Germinal center (tissue), 1 donor: ENCODE data around the gene HMGB4.

ENCODE experiments used
- DNase-seq: peaks from one replicate; pipeline ENCODE4 v3.0.0; 2012; ENCODE audit warnings: mixed read lengths, low spot score

The HMGB4 gene

DNA sequence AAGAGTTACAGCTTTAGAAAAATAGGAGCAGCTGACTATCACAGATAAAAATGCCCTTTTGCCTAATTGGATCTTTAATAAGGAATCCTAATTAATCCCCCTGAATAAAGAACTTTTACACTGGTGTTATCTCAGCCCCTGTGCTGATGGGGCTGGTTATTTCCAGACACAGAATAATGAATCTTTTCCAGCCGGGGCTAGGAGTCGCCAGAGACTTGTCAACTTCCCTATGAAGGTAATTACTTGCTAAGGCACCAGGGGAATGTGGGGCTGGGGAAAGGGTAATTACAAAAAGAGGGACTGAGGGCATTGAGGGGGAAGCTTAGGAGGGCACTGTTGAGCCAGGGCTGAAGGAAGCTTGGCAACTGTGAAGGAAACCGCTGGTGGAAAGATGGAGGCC, 34.5 kb downstream of the HMGB4 start:
- no peak for DNase-seq

DNA sequence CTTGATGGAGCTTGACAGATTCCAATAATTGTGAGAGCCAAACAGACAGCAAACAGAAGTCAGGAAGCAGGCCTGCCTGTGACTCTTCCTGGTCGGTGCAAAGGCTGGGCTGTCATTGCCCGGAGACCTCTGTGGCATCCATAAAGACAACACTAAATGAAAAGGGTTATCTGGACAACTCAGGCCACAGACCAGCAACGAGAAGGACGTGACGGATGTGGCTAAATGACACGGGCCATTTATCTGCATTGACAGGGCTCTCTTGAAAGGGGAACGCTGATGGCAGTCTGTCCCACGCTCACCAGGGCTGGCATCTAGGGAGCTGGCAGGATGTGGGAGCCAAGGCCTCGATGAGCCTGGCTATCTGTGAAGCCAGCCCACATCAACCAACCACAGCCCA, 35.0 kb downstream of the HMGB4 start:
- DNase-seq = no peak

DNA sequence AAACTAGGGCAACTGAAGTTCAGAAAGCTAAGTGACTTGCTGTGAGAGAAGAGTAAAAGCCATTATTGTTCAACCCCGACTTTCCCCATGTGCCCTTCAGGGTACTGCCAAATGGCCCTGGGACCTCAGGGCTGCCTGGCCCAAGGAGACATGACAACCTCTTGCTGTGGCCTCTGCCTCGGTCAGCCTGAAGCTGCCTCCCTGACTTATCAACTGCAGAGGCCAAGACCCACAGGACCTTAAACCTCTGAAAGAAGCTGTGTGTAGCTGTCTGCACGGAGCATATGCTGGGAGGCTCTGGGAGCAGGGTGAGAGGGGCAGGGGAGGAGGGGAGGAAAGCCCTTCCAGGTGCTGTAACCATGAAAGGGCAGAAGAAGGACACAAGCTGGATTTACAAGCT, 35.9 kb downstream of the HMGB4 start:
- DNase-seq = no peak

DNA sequence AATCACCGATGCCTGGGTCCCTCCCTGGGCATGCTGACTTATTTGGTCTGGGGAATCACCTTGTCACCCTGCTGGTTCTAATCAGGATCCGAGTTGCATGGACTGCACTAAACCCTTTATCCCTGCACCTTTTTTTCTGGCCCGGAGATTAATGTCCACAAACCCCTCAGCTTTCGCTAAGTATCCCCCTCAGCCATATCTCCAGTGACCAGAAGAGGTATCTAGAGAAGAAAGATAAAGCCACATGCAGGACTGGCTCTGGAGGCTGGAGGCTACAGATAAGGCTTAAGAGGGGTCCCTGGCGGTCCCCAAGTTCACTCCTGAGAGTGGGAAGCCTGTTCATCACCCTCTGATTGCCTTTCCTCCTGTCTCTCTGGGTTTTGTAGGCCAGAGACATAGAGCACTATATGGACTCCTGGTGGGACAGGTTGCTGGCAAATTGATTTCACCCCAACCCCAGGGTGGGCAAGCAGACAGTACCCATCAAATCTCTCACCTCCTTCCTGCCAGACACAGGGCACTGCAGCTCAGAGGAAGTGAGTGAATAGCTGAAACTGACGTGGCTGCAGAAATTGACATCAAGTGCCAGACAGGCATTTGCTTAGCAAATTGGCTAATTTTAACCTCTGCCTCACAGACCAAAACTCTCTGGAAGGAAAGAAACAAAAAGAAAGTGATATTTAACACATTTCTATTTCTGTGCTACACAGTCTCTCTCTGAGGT, 38.8 kb downstream of the HMGB4 start:
- peak; percentile 71 for DNase-seq

DNA sequence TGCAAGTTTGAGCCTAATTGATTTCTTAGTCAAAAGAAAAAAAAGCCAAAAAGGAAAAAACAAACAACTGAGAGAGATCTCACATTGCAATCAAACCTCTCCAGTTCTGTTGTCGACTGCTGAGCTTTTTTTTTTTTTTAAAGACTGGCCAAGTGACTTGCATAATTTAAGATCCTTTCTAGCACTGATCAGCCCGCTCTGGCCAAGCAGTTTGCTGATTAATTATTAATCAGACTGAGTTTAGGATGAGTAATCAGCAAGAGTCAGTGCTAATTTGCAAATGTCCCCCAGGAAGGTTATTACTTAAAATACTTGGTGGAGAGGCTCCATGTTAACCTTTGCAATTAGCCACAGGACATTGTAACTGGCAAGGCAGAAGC, 39.3 kb downstream of the HMGB4 start:
- DNase-seq = peak; percentile 17

DNA sequence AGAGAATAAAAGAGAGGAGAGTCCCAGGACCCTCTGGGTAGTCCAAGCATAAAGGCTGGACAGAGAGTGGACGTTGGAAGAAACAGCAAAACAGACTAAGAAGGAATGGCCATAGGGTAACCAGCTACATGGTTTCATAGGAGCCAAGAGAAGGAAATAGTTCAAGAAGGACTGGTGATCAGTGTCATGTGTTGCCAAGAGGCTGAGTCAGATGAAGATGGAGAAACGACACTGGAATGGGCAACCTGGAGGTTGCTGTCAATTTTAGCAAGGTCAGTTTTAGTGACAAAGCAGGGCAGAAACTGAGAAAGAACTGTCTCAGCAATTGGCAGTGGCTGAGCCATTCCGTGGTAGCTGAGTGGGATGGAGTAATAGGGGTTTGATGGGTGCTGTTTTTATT, 41.4 kb downstream of the HMGB4 start:
- no peak for DNase-seq

DNA sequence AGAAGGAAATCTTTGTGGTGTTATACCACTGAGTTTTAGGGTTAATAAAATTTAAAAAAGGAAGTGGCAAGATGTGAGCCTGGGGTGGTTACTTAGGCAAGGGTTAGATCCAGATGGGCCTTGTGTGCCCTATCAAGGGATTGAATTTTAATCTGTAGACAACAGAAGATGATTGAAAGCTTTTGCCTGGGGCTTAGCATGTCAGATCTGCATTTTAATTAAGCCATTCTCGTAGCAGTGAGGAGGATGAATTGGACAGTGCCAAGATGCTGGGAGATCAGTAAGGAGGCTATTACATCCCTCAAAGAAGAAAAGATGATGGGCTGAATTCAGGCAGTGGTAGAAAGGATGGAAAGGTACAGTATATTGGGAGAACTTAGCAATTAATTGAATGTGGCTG, 42.3 kb downstream of the HMGB4 start:
- DNase-seq = no peak

DNA sequence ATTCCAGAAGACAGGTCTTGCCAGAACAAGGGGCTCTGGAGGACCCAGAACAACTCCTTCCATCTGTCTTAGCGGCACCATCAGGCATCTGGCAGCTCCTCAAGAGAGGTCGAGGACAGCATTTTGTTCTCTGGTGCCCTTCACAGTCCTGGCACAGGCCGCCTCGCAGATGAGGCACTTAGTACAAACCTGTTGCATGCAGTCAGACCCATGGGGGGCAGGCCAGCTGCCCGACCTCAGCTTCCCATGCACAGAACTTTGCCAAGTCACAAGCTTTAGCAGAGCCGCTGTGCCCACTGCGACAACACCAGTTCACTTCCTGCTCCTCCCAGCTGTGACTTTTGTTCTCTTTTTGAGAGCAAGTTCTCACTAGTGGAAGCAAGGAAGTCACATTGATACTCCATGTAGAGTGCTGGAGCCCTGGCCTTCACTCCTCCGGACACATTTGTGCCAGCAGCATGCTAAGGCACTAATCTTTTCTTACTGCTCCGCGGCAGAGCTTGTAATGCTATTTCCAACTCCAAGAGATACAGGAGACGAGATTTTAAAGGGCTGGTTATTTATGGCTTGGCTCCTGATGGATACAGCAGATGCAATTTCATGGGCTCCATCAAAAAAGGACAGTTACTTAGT, 44.6 kb downstream of the HMGB4 start:
- no peak for DNase-seq
